Measurements from ENCODE around the gene MINAR2.

The MINAR2 gene

GRCh38 chr5:129773376-129773775 lies 25.5 kb downstream of the MINAR2 start:
- no peak for DNase-seq

DNA sequence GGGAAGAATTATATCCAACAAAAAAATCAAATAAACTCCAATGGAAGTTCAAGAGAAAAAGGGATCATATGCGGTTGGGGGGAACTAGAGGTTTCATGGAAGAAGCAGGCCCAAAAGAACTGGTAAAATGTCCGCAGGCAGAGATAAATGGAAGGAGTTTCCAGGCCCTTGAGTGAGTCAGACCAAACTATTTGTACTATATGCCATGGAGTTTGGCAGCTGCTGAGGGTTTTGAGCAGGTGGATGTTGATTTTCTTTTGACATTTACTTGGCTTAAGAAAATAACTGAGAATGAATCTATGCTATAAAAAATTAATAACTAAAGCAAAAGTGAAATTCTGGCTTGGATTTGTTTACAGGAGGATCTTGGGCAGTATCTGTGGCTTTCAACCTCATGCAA lies 33.7 kb downstream of the MINAR2 start:
- DNase-seq: no peak

DNA sequence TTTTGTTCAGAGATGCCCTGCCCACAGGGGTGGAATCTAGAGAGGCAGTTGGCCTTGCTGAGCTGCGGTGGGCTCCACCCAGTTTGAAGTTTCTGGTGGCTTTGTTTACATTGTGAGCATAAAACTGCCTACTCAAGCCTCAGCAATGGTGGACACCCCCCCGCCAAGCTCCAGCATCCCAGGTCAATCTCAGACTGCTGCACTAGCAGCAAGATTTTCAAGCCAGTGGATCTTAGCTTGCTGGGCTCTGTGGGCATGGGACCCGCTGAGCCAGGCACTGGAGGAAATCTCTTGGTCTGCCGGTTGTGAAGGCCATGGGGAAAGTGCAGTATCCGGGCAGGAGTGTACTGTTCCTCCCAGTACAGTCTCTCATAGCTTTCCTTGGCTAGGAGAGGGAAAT lies 55.5 kb downstream of the MINAR2 start:
- no peak for DNase-seq

DNA sequence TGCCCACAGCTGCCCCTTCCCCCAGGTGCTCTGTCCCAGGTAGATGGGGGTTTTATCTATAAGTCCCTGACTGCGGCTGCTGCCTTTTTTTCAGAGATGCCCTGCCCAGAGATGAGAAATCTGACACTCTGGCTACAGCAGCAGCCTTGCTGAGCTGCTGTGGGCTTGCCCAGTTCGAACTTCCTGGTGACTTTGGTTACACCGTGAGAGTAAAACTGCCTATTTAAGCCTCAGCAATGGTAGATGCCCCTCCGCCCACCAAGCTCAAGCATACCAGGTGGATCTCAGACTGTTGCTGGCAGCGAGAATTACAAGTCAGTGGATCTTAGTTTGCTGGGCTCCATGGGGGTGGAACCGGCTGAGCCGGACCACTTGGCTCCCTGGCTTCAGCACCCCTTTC lies 56.8 kb downstream of the MINAR2 start:
- no peak for DNase-seq

DNA sequence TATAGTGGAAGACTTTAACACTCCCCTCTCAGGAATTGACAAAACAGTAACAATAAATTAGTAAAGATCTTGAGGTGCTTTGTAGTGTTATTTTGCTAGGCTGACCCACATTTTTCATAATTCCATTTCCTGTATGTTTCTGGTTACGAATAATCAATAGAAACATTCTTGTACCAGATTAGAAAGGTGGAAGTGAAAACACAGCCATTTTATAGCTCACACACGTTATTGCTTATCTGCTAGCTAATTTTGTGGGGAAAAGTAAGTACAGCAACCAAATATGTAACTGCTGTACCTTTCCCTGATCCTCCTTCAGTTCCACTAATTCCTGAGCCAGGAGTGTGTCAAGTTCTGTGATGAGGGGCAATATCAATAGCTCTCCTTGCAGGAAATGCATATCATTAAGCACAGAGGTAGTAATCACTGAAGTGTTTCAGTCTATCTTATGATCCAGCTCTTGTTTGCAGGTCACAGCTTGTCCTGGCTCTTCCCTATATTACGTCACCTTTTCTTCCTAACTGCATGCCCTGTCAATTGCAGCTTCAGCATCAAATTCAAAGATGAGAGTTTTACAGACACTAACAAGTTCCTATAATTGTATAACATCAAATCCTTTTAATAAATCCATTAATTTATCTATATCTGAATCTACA lies 59.4 kb downstream of the MINAR2 start:
- no peak for DNase-seq

Data from NCI-H1105 treated with DMSO at 0.1 percent for 48 hours (cell line).